GM19438 (cell line): ENCODE data around the gene ADARB2.
"Not testable (repeated sequence)": the region's sequence is repeated elsewhere in the genome, so short reads cannot be mapped to it uniquely, and the experiment has no call there.

Source experiments
- ATAC-seq: cut with Tn5 transposase; IDR thresholded peaks from one replicate; pipeline ENCODE4 v1.9.1; 2021; ENCODE audit warnings: low read depth; ENCODE audit not compliant: unreplicated experiment

ADARB2 gene

GRCh38 chr10:1477578-1477977 lies 259.7 kb downstream of the ADARB2 start:
- ATAC-seq, result no peak

GRCh38 chr10:1476455-1476803 lies 260.9 kb downstream of the ADARB2 start:
- ATAC-seq, result no peak

GRCh38 chr10:1475771-1476454 lies 261.4 kb downstream of the ADARB2 start:
- ATAC-seq, result no peak

GRCh38 chr10:1475098-1475591 lies 262.2 kb downstream of the ADARB2 start:
- no peak for ATAC-seq

GRCh38 chr10:1474376-1475097 lies 262.8 kb downstream of the ADARB2 start:
- no peak for ATAC-seq

GRCh38 chr10:1473874-1474273 lies 263.5 kb downstream of the ADARB2 start:
- ATAC-seq, result no peak

GRCh38 chr10:1472178-1472958 lies 265.0 kb downstream of the ADARB2 start:
- ATAC-seq, result no peak

GRCh38 chr10:1468811-1469210 lies 268.5 kb downstream of the ADARB2 start:
- ATAC-seq, result no peak

GRCh38 chr10:1467334-1468076 lies 269.8 kb downstream of the ADARB2 start:
- ATAC-seq, result no peak

- ATAC-seq, result no peak
Observed at GRCh38 chr10:1465993-1466764, 271.1 kb downstream of the ADARB2 start.

GRCh38 chr10:1465418-1465911 lies 271.9 kb downstream of the ADARB2 start:
- ATAC-seq, result peak; percentile 90

- no peak for ATAC-seq
Observed at GRCh38 chr10:1464881-1465417, 272.4 kb downstream of the ADARB2 start.

- ATAC-seq, result not testable (repeated sequence)
Observed at GRCh38 chr10:1463971-1464370, 273.4 kb downstream of the ADARB2 start.

- no peak for ATAC-seq
Observed at GRCh38 chr10:1462994-1463633, 274.2 kb downstream of the ADARB2 start.

GRCh38 chr10:1462521-1462920 lies 274.8 kb downstream of the ADARB2 start:
- no peak for ATAC-seq

GRCh38 chr10:1462032-1462431 lies 275.3 kb downstream of the ADARB2 start:
- no peak for ATAC-seq

GRCh38 chr10:1461016-1461415 lies 276.3 kb downstream of the ADARB2 start:
- no peak for ATAC-seq

GRCh38 chr10:1459664-1460063 lies 277.7 kb downstream of the ADARB2 start:
- ATAC-seq, result not testable (repeated sequence)

- no peak for ATAC-seq
Observed at GRCh38 chr10:1454951-1455350, 282.4 kb downstream of the ADARB2 start.
